Epidermal melanocyte (primary cell): ENCODE data around the gene ICA1.
"Not testable (repeated sequence)": the region's sequence is repeated elsewhere in the genome, so short reads cannot be mapped to it uniquely, and the experiment has no call there.

ENCODE experiments used
- DNase-seq: peaks from one replicate; pipeline ENCODE4 v3.0.0; 2011; ENCODE audit warnings: low spot score; ENCODE audit not compliant: insufficient read length

ICA1 gene

GRCh38 chr7:8261711-8262695 lies at the start of gene ICA1:
Gene ICA1, minus strand, starts transcription at chr7:8262167. Its CDS starts 26,241 bp downstream, at chr7:8235926.
- no peak for DNase-seq

GRCh38 chr7:8310876-8311275 lies 48.9 kb upstream of the ICA1 start:
- DNase-seq = no peak

GRCh38 chr7:8305625-8306388 lies 43.8 kb upstream of the ICA1 start:
- DNase-seq = no peak

GRCh38 chr7:8305104-8305503 lies 43.1 kb upstream of the ICA1 start:
- no peak for DNase-seq

GRCh38 chr7:8303904-8304528 lies 42.0 kb upstream of the ICA1 start:
- DNase-seq = no peak

GRCh38 chr7:8297023-8297422 lies 35.1 kb upstream of the ICA1 start:
- not testable (repeated sequence) for DNase-seq

- DNase-seq = no peak
Measured at GRCh38 chr7:8296362-8296659, 34.3 kb upstream of the ICA1 start.

GRCh38 chr7:8295638-8296361 lies 33.8 kb upstream of the ICA1 start:
- DNase-seq = peak; percentile 77

GRCh38 chr7:8291397-8292141 lies 29.6 kb upstream of the ICA1 start:
- no peak for DNase-seq

GRCh38 chr7:8290645-8291308 lies 28.8 kb upstream of the ICA1 start:
- DNase-seq = no peak

GRCh38 chr7:8286118-8286517 lies 24.2 kb upstream of the ICA1 start:
- no peak for DNase-seq

- no peak for DNase-seq
Measured at GRCh38 chr7:8285155-8285554, 23.2 kb upstream of the ICA1 start.

- DNase-seq = no peak
Measured at GRCh38 chr7:8284606-8285005, 22.6 kb upstream of the ICA1 start.

- DNase-seq = no peak
Measured at GRCh38 chr7:8283968-8284367, 22.0 kb upstream of the ICA1 start.

- no peak for DNase-seq
Measured at GRCh38 chr7:8282871-8283270, 20.9 kb upstream of the ICA1 start.

- DNase-seq = no peak
Measured at GRCh38 chr7:8282162-8282561, 20.2 kb upstream of the ICA1 start.

- DNase-seq = no peak
Measured at GRCh38 chr7:8278183-8278582, 16.2 kb upstream of the ICA1 start.

- no peak for DNase-seq
Measured at GRCh38 chr7:8277394-8277982, 15.5 kb upstream of the ICA1 start.

GRCh38 chr7:8274589-8274988 lies 12.6 kb upstream of the ICA1 start:
- no peak for DNase-seq

GRCh38 chr7:8271960-8272359 lies 10.0 kb upstream of the ICA1 start:
- no peak for DNase-seq
